HepG2 (cell line): ENCODE measurements around the gene MAEA. TPM values are rescaled to one million over a fixed set of nuclear protein-coding genes. Genes with fewer than 3 reads are reported as not detected.

Experiments
- DR1 ChIP-seq: sonication (generic); formaldehyde crosslinking; IDR thresholded peaks from 2 replicates; pipeline ENCODE4 v1.8.0; 2021; ENCODE audit warnings: mild to moderate bottlenecking, missing genetic modification reagents, inconsistent platforms
- FOXA1 ChIP-seq, 2 experiments: fragments of 450-650 bp in 1 of 2; sonication (generic) in 1 of 2; formaldehyde crosslinking in 1 of 2; IDR thresholded peaks; 2 replicates each; pipeline versions ENCODE4 v1.4.0 to v1.6.1; 2016 to 2020; ENCODE audit warnings: missing genetic modification reagents in 1 of 2
- FOXA3 ChIP-seq: IDR thresholded peaks from 2 replicates; pipeline ENCODE4 v1.6.1; 2016; ENCODE audit warnings: missing genetic modification reagents, missing compliant biosample characterization
- HNRNPH1 ChIP-seq: fragments of 200-400 bp; formaldehyde crosslinking; optimal IDR thresholded peaks from 2 replicates; pipeline ENCODE3; 2017; ENCODE audit warnings: mild to moderate bottlenecking, low read depth, low read length
- NFKB2 ChIP-seq: sonication (generic); formaldehyde crosslinking; IDR thresholded peaks from 2 replicates; pipeline ENCODE4 v1.4.0; 2020; ENCODE audit warnings: missing genetic modification reagents, borderline replicate concordance
- NFKBIZ ChIP-seq: IDR thresholded peaks from 2 replicates; pipeline ENCODE4 v1.6.1; 2018; ENCODE audit warnings: missing genetic modification reagents, missing compliant biosample characterization
- REPIN1 ChIP-seq: sonication (generic); formaldehyde crosslinking; IDR thresholded peaks from 2 replicates; pipeline ENCODE4 v1.8.0; 2022; ENCODE audit warnings: missing genetic modification reagents, low read depth, mild to moderate bottlenecking, borderline replicate concordance
- RFX1 ChIP-seq: fragments of 450-650 bp; IDR thresholded peaks from 2 replicates; pipeline ENCODE4 v1.6.1; 2017
- TCF12 ChIP-seq, 2 experiments: fragments of 450-650 bp in 1 of 2; sonication (generic) in 1 of 2; formaldehyde crosslinking in 1 of 2; IDR thresholded peaks; 2 replicates each; pipeline versions ENCODE4 v1.6.1 to v1.8.0; 2017 to 2022; ENCODE audit warnings: antibody characterized with exemption in 1 of 2, mild to moderate bottlenecking in 1 of 2, missing genetic modification reagents in 1 of 2, moderate library complexity in 1 of 2
- ZBTB14 ChIP-seq: sonication (generic); formaldehyde crosslinking; IDR thresholded peaks from 2 replicates; pipeline ENCODE4 v1.4.0; 2020; ENCODE audit warnings: missing genetic modification reagents
- ZBTB7B ChIP-seq: sonication (generic); formaldehyde crosslinking; IDR thresholded peaks from 2 replicates; pipeline ENCODE4 v1.4.0; 2020; ENCODE audit warnings: missing genetic modification reagents
- ZNF350 ChIP-seq: sonication (generic); formaldehyde crosslinking; IDR thresholded peaks from 2 replicates; pipeline ENCODE4 v1.4.0; 2020; ENCODE audit warnings: mild to moderate bottlenecking, low read depth, missing genetic modification reagents, borderline replicate concordance
- ZNF484 ChIP-seq: sonication (generic); formaldehyde crosslinking; IDR thresholded peaks from 2 replicates; pipeline ENCODE4 v1.5.1; 2020; ENCODE audit warnings: mild to moderate bottlenecking, low read depth, missing genetic modification reagents, borderline replicate concordance
- ZNF580 ChIP-seq: IDR thresholded peaks from 2 replicates; pipeline ENCODE4 v1.6.1; 2016; ENCODE audit warnings: low read depth, borderline replicate concordance
- ZNF816 ChIP-seq: sonication (generic); formaldehyde crosslinking; IDR thresholded peaks from 2 replicates; pipeline ENCODE4 v1.8.0; 2022; ENCODE audit warnings: missing genetic modification reagents, mild to moderate bottlenecking, borderline replicate concordance
- ZSCAN29 ChIP-seq: sonication (generic); formaldehyde crosslinking; conservative IDR thresholded peaks from 2 replicates; pipeline ENCODE4 v1.4.0; 2020; ENCODE audit warnings: mild to moderate bottlenecking, missing genetic modification reagents
- polyA plus RNA-seq, 8 experiments: library from polyadenylated mRNA; depleted of rRNA in 3 of 8; stranded (reverse) in 7 of 8; unstranded in 1 of 8; fragments of >200 nt; fragmentation: Illumina TruSeq in 4 of 8; extraction: Trizol in 4 of 8; gene quantifications; 2 replicates each; pipeline versions ENCODE4 v1.2.1 to v1.2.3, GENCODE V29; 2011 to 2016; ENCODE audit warnings: low read depth in 4 of 8, missing spikeins in 1 of 8, mixed read lengths in 1 of 8; ENCODE audit not compliant: insufficient read depth in 1 of 8
- total RNA-seq, 5 experiments: library from RNA; depleted of rRNA; stranded (reverse); fragments of >200 nt; fragmentation: Illumina TruSeq; extraction: Trizol; gene quantifications; 2 replicates each; pipeline ENCODE4 v1.2.3, GENCODE V29; 2016; ENCODE audit warnings: low read depth in 1 of 5
- TF ChIP-seq, protein P1 (sequence below), 2 experiments: sonication (generic) in 1 of 2; formaldehyde crosslinking in 1 of 2; IDR thresholded peaks; 2 replicates each; pipeline versions ENCODE4 v1.4.0 to v1.6.1; 2018 to 2020; ENCODE audit warnings: missing genetic modification reagents in 2 of 2, borderline replicate concordance in 1 of 2, low read depth in 1 of 2, mild to moderate bottlenecking in 1 of 2, missing biosample characterization in 1 of 2
- TF ChIP-seq, protein P2 (sequence below): fragments of 450-650 bp; IDR thresholded peaks from 2 replicates; pipeline ENCODE4 v1.6.1; 2016
- TF ChIP-seq, protein P3 (sequence below): sonication (generic); IDR thresholded peaks from 2 replicates; pipeline ENCODE4 v1.6.1; 2016; ENCODE audit warnings: low read depth, borderline replicate concordance
- TF ChIP-seq, protein P4 (sequence below): IDR thresholded peaks from 2 replicates; pipeline ENCODE4 v1.6.1; 2018; ENCODE audit warnings: missing genetic modification reagents, mild to moderate bottlenecking, missing compliant biosample characterization
- TF ChIP-seq, protein P5 (sequence below): sonication (generic); formaldehyde crosslinking; IDR thresholded peaks from 2 replicates; pipeline ENCODE4 v1.4.0; 2020; ENCODE audit warnings: missing genetic modification reagents

Gene MAEA
- total and polyA plus RNA-seq, 2 of the 13 experiments (the other 11 are each of a cell fraction or from before 2014, with no cell fraction given) = 52.0 to 57.1 TPM

DNA sequence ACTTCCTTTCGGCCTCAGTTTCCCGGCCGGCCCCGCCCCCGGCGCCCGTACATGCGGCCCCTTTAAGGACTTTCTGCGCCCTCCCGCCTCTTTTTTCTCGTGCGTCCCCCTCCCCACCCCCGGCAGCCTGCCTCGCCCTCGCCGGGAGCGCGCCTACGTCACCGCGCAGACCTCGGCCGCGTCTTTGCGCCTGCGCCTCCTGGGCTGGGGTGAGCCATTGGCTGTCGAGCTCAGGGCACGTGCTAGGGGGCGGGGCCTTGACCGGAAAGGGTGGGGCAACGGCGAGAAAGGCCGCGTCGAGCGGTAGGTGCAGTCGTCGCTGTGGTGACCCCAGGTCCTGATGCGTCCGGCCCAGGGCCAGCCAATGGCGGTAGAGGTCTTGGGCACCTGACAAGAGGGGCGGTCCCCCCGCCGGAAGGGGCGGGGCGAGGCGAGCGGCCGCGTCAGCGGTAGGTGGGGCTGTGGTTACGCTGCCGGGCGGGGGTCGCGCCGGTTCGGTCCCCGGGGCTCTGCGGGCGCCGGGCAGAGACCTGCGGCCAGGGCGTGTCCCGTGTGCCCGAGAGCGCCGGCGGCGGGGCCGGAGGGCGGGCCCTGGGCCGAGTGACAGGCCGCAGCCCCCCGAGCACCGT, 57.2 kb downstream of the MAEA start, which contains the start of gene UVSSA (continued):
- TF ChIP-seq, protein P1, sequence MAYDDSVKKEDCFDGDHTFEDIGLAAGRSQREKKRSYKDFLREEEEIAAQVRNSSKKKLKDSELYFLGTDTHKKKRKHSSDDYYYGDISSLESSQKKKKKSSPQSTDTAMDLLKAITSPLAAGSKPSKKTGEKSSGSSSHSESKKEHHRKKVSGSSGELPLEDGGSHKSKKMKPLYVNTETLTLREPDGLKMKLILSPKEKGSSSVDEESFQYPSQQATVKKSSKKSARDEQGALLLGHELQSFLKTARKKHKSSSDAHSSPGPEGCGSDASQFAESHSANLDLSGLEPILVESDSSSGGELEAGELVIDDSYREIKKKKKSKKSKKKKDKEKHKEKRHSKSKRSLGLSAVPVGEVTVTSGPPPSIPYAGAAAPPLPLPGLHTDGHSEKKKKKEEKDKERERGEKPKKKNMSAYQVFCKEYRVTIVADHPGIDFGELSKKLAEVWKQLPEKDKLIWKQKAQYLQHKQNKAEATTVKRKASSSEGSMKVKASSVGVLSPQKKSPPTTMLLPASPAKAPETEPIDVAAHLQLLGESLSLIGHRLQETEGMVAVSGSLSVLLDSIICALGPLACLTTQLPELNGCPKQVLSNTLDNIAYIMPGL (CRISPR knock-in tag; IDR thresholded peaks at IDR 0.05; ENCODE audit: borderline replicate concordance in 1 of 2, low read depth in 1 of 2) = peak; percentile 8 to 46; a peak in 1 of 4 replicates
- TF ChIP-seq TCF12 (IDR thresholded peaks at IDR 0.05) (no peak), TCF12 (CRISPR knock-in tag; IDR thresholded peaks at IDR 0.05) (no peak), ZSCAN29 (no peak), ZNF580 (CRISPR knock-in tag) (peak; percentile 14; the same call in 1 of the 2 replicates), ZBTB14 (CRISPR knock-in tag) (peak; percentile 97), ZNF350 (CRISPR knock-in tag) (0 out of 2 replicates have a peak, but pooled peaks have one; percentile 19), HNRNPH1 (no peak), FOXA1 (IDR thresholded peaks at IDR 0.05) (no peak), FOXA1 (CRISPR knock-in tag; IDR thresholded peaks at IDR 0.05) (0 out of 2 replicates have a peak, but pooled peaks have one; percentile 3), NFKBIZ (CRISPR knock-in tag) (no peak; the same call in 1 of the 2 replicates), ZNF484 (CRISPR knock-in tag) (no peak), ZNF816 (CRISPR knock-in tag) (no peak), FOXA3 (CRISPR knock-in tag) (peak; percentile 38; the same call in 1 of the 2 replicates), ZBTB7B (CRISPR knock-in tag) (peak; percentile 28; the same call in 1 of the 2 replicates), REPIN1 (CRISPR knock-in tag) (peak; percentile 15; the same call in 1 of the 2 replicates), RFX1 (peak; percentile 91), NFKB2 (CRISPR knock-in tag) (peak; percentile 21; the same call in 1 of the 2 replicates), DR1 (peak; percentile 31; the same call in 1 of the 2 replicates)
- TF ChIP-seq, protein P2, sequence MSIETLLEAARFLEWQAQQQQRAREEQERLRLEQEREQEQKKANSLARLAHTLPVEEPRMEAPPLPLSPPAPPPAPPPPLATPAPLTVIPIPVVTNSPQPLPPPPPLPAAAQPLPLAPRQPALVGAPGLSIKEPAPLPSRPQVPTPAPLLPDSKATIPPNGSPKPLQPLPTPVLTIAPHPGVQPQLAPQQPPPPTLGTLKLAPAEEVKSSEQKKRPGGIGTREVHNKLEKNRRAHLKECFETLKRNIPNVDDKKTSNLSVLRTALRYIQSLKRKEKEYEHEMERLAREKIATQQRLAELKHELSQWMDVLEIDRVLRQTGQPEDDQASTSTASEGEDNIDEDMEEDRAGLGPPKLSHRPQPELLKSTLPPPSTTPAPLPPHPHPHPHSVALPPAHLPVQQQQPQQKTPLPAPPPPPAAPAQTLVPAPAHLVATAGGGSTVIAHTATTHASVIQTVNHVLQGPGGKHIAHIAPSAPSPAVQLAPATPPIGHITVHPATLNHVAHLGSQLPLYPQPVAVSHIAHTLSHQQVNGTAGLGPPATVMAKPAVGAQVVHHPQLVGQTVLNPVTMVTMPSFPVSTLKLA = peak; percentile 90
- TF ChIP-seq, protein P3, sequence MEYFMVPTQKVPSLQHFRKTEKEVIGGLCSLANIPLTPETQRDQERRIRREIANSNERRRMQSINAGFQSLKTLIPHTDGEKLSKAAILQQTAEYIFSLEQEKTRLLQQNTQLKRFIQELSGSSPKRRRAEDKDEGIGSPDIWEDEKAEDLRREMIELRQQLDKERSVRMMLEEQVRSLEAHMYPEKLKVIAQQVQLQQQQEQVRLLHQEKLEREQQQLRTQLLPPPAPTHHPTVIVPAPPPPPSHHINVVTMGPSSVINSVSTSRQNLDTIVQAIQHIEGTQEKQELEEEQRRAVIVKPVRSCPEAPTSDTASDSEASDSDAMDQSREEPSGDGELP = 0 out of 2 replicates have a peak, but pooled peaks have one; percentile 9
- TF ChIP-seq, protein P4, sequence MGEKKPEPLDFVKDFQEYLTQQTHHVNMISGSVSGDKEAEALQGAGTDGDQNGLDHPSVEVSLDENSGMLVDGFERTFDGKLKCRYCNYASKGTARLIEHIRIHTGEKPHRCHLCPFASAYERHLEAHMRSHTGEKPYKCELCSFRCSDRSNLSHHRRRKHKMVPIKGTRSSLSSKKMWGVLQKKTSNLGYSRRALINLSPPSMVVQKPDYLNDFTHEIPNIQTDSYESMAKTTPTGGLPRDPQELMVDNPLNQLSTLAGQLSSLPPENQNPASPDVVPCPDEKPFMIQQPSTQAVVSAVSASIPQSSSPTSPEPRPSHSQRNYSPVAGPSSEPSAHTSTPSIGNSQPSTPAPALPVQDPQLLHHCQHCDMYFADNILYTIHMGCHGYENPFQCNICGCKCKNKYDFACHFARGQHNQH (CRISPR knock-in tag) = peak; percentile 72
- TF ChIP-seq, protein P5, sequence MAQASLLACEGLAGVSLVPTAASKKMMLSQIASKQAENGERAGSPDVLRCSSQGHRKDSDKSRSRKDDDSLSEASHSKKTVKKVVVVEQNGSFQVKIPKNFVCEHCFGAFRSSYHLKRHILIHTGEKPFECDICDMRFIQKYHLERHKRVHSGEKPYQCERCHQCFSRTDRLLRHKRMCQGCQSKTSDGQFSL (CRISPR knock-in tag) = 0 out of 2 replicates have a peak, but pooled peaks have one; percentile 20
